HG02840 (cell line): Measurements from ENCODE around the gene ARHGAP36.

Experiments used
- ATAC-seq: cut with Tn5 transposase; IDR thresholded peaks from one replicate; pipeline ENCODE4 v1.9.1; 2021; ENCODE audit warnings: mild to moderate bottlenecking, moderate library complexity, moderate number of reproducible peaks; ENCODE audit not compliant: unreplicated experiment, low FRiP score

Gene ARHGAP36, protein sequence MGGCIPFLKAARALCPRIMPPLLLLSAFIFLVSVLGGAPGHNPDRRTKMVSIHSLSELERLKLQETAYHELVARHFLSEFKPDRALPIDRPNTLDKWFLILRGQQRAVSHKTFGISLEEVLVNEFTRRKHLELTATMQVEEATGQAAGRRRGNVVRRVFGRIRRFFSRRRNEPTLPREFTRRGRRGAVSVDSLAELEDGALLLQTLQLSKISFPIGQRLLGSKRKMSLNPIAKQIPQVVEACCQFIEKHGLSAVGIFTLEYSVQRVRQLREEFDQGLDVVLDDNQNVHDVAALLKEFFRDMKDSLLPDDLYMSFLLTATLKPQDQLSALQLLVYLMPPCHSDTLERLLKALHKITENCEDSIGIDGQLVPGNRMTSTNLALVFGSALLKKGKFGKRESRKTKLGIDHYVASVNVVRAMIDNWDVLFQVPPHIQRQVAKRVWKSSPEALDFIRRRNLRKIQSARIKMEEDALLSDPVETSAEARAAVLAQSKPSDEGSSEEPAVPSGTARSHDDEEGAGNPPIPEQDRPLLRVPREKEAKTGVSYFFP

DNA sequence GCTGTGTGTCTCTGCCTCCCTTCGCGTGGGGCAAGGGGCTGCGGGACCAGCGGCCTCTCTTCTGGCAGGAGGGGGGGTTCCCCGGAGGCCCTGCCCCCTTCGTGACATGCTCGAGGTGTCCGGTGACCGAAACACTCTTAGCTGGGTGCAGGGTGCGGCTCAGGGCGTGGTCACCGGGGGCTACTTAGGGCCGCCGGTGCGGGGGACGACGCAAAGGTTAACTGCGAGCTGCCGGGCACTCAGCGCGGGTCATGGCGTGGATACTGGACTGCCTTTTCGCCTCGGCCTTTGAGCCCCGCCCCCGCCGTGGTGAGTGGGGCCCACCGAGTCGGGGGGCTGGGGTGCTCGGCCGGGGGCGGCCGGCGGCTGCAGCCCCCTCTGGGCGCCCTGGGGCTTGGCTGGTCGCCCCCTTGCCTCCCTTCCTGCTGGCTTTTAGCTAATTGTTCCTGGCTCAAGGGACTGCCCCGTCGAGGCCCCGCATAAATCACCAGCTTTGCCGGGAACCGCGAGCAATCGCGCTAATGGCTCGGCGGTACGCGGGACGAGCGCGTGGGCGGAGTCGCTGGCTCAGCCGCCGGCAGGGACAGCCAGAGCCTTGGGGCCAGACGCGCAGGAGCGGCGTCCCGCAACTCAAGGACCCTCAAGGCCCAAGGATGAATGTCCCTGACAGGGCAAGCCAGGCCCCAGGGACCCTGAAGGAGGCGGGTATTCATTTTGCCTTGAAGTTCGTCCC, at the start of gene ARHGAP36:
ARHGAP36 (plus strand) TSS at position 211 of the 733 bp plus-strand sequence. CDS start 23,320 bp downstream, outside the sequence.
- no peak for ATAC-seq

DNA sequence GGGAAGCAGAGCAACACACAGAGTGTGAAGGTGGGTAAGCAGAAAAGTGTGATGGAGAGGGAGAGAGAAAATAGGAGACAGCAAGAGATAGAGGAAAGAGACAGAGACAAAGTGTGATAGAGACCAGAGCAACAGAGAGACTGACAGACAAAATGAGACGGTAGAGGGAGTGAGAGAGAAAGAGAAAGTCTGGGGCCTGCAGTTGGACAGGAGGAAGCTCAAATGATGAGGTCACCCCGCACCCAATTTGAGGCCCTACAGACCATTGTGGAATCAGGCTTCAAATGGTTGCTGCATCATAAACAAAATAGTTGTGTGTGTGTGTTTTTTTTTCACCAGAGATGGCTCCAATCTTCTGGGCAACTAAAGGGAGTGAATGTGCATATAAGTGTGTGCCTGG, 48.0 kb upstream of the ARHGAP36 start:
- no peak for ATAC-seq

DNA sequence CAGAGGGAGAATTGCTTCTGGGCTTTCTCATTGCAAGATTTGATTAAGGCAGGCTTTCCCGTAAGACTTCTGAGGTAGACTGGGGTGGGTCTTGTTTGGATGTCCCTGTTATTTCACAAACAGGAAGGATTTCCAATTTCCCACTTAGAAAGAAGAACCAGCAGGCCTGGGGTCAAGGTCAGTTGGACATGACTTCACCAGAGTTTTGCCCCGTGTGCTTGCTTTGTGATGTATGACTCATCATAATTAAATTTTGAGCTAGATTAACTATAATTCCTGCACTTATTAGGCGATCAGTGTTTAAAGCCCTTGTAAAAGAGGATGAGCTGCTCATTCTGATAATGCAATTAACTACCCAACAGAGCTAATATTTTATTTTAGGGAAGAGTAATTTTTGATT, 32.8 kb upstream of the ARHGAP36 start:
- ATAC-seq = no peak

DNA sequence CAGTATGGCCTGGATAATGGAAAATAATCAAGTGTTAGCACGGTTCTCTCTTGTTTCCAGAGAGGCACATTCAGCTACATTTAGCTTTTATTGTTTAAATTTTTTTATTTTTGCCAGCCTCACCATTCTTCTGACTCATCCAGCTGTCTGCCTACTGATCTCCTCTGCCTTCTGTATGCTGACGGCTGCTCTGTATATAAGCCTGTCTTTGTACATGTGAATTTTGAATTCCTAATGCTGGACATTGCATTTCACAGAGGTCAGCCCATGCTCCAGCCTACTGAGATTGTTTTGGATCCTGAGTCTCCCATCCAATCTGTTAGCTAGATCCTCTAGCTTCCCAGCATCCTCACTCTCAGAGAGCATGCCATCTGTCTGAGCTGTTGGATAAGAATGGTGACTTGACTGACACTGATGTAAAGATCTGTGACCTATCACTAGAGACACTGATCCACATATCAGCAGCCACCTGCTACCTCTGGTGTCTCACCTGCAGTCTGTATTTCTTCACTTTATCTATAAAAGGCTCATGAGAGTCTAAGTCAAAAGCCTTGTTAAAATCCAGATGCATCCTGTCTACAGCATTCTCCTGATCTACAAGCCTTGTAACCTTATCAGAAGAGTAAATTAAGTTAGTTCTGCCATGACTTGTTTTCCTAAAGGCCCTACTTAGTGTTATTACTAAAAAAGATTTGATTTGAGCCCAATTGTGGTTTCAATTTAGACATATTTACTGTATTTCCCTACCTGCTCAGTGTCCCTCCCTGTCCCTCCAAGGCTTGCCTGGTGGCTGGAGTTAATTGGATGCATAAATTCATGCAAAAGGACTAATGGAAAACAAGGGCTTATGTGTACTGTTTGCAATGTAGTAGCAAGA, 25.6 kb upstream of the ARHGAP36 start:
- no peak for ATAC-seq

DNA sequence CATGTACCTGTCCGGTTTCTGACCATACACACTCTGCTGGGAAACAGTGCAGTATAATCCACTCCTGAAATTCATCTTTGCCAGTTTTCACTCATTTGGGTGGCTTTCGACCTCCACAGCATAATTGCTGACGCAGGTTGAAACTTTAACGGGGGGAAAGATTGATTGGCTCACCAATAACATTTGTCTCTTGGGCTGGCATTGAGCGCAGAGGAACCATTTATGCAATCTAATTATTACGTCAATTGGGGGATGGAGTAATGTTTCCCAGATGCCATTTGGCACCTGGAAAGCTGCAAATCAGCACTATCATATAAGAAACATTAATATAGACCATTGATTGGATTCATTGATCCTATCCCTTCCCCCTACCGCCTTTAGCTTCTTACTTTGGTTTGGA, 24.1 kb upstream of the ARHGAP36 start:
- ATAC-seq = no peak

DNA sequence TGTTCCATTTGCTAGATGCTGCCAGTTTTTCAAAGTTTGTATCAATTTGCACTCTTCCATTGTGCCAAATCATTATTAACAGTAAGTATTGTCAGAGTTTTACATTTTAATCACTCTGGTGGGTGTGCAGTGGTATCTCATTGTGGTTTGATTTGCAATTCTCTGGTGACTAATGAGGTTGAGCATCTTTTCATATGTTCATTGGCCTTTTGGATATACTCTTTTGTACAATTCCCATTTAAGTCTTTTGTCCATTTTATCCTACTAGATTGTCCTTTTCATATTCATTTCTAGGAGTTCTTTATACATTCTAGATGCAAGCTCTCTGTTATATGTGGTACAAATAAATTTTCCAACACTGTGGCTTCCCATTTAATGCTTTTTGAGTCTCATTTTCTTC, 17.4 kb upstream of the ARHGAP36 start:
- ATAC-seq = no peak

DNA sequence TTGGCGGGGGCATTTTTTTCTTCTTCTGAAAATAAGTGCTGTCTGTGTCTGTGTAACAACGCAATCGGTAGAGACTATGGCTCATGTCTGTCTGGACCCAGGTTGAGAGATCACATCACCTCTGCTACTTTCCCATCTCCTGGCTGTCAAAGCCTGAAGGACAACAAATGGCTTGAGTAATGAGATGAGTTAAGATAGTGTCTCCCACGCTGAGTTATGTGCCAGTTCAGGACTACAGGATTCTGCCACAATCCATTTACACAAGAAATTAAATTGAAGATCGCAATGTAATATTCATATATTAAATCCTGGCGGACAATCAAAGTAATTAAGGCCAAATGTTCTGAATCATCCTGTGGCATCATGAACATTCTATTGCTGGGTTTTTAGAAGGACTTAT, 16.5 kb upstream of the ARHGAP36 start:
- no peak for ATAC-seq

DNA sequence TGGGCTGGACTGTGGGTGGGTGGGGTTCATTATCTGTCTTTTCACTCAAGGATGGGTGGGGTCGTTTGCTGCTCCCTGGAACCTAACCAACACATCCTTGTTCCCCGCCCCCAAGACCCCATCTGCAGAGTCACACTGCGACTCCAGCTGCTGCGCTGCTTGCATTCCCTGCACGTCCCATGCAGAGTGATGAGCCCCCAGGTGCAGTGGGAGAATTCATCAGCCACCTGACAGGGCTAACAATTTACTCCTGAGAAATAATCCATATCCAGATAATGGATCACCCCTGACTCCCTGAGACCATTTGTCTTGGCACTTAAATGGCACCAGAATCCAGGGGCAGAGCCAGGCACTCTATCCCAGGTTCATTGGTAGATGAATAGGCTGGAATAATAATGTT, 12.4 kb upstream of the ARHGAP36 start:
- no peak for ATAC-seq

DNA sequence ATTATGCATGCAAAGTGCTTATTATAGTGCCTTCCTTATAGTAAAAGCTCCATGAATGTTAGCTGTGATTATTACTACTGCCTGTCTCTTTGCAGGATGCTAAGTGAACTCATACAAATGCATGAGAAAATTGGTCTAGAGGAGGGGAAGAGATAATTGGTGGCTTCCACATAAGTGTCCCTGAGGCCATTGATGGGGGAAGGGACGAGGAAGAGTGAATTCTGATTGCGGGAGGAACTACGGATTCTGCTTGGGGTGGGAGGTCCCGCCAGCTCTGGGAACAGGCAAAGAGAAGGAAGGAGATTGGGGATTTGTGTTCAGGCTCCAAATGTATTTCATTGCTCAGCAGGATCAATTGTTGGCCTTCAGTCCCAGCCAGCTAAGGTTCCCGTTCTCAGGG, 11.6 kb upstream of the ARHGAP36 start:
- no peak for ATAC-seq

DNA sequence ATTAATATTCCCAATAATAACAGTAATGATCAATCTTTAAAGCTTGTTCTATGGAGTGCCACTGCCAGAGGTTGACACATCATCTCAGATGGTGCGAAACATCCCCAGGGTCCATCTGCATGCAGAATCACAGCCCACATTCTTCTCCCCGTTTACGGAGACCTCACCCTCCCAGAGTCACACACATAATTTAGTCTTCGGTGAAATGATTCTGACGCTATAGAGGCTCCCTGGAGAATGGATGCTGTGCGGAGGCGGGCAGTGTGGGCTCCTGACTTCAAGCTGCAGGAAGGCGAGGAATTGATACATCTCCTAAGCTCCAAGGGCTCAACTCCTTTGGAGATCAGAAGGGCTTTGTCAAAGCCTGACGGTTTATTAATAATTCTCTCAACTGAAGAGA, 11.0 kb upstream of the ARHGAP36 start:
- no peak for ATAC-seq

DNA sequence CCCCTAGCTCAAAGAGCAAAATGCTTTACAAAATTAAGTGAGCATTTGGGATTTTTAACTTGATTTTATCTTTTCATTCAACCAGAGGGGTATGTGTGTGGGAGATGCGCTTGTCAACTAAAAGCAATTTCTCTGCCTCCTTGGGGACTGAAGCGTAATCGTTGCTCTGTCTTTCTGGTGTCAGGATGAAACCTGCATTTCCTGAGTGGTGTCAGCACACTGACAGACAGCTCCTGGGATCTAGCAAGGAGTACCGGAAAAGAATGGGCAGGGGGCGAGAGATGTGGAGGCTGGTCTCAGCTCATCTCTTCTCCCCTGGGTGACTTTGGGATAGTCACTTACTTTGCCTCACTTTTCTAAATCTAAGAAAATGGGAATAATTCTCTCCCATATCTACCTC, 5.1 kb upstream of the ARHGAP36 start:
- no peak for ATAC-seq

DNA sequence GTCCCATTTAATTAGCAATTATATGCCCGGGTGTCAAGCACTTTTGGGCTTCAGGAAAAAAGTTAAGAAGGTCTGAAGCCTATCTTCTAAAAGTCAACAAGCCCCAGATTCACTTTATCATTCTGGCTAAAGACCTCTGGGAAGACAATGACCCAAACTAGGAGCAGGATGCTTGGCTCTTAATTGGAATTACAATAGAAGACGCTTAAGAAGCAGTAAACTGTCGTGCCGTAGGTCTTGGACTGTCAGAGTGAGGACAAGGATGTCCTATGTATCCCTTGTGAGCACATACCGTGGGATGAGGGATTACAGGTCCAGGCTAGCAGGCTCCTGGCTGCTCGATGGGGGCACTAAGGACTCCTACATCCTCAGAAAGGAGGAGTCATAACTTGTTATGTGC, 3.2 kb upstream of the ARHGAP36 start:
- ATAC-seq = no peak

DNA sequence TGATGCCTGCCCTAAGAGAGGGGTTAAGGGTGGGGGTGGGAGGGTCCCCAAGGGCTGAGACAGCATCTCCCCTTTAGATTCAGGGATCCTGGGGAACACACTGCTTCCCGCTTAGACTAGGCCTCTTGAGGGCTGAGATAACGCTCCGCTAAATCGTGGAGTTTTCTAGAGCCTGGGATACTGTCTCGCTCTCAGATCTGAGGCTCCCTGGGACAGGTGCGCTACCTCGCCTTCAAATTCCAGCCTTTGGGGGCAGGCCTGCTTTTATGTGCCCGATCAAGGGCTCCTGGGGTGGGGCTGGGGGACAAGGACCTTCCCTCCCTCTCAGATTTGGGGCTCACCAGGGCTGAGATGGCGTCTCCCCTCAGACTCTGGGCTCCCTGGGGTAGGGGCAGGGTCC, 440 bp upstream of the ARHGAP36 start:
- no peak for ATAC-seq

DNA sequence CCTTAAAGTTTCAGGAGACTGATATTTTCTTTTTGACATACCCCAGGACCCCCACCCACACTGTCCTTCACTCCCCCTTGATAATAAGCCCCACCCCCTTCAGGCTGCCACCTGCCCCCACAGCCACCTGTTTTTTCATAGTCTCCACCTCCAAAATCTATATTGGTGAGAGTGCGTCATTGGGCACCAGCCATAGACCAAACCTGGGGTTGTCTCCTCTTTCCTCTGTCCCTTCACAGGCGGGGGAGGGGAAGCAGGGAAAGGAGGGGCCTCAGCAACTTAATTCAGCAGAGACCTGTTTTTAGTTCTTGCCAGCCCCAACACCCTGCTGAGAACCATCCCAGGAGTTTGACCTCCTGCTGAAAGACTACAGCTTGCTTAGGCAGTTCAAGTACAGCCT, 1.1 kb downstream of the ARHGAP36 start:
- no peak for ATAC-seq

DNA sequence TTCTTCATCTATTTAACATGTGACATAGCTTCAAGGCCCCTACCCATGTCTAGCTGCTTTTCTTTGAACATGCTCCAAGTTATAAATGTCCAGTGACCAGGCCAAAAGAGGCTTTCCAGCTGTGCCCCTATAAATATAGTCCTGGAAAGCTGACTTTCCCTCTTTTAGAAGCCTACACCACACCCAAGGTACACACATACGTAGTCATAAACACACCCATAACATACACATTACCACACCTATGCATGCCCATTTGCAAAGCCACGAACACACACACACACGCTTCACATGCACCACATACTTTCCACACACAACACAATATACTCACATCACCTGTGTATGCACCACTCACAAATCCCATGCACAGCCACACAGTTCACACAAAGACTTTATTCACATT, 2.0 kb downstream of the ARHGAP36 start:
- no peak for ATAC-seq

DNA sequence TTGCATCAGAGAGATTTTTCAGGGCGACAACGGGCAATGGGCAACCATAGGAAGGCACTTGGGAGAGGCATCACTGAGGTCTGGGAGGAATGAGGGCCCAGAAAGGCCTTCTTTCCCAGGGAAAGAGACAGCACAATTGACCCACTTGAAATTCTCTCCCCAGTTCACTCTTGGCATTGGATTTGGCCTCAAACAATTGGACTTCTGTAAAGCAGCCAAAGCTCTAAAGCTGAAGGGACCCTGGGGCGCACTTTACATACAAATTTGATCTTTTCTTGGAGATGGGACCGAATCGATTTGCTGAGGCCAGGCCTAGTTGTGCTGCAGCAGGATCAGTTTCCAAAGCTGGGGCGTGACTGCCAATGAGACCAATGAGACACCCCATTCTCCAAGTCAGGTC, 3.2 kb downstream of the ARHGAP36 start:
- ATAC-seq = no peak

DNA sequence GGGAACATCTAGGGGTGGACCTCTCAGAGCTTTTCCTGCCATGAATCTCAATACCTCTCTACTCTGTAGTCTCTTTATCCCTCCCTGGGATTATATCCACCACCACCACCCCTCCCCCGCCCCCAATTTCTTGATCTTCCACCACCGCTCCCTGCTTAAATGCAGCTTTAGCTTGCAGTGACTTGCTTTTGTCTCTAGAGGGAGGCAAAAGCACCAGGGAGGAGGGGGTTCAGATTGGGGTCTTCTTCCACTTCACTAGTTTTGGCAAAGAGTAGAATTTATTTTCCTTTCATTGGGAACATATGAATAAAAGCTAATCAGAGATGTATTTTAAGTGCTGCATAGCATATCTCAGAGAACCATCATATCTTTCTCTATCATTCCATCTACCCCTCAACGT, 5.5 kb downstream of the ARHGAP36 start:
- ATAC-seq = no peak

DNA sequence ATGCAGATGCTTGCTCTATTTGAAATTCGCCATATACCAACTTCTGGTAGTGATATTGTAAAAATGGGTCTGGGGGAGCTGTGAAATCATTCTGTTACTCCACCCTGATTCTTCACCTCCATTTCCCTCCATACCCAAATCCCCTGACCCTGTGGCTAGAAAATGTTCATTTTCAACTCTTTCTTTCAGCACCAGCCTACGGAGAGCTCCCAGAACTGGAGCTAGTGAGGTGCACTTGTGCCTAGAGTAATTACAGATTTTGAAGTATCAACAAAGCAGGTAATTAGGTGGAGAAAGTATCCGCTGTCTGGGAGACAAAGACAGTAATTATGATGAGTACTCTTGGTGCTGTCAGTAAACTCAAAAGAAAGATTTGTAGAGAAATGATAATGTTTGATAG, 8.1 kb downstream of the ARHGAP36 start:
- ATAC-seq = no peak

DNA sequence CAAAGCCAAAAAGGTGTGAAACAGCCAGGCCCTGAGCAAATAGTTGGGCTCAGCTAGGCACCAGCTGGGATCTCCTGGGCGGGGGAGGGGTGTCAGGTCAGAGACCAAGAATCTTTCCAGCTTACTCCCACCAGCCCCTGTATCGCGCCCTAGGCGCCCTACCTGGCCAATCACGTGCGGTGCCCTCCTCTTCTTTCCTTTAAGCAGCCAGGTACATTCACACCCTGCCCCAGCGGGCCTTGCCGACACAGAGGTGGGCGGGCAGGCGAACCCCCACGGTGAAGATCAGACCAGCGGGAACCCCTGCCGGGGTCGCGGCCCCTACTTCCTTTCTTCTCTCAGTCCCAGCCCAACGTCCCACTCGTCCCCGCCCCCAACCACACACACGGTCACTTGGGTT, 9.1 kb downstream of the ARHGAP36 start:
- ATAC-seq = no peak

DNA sequence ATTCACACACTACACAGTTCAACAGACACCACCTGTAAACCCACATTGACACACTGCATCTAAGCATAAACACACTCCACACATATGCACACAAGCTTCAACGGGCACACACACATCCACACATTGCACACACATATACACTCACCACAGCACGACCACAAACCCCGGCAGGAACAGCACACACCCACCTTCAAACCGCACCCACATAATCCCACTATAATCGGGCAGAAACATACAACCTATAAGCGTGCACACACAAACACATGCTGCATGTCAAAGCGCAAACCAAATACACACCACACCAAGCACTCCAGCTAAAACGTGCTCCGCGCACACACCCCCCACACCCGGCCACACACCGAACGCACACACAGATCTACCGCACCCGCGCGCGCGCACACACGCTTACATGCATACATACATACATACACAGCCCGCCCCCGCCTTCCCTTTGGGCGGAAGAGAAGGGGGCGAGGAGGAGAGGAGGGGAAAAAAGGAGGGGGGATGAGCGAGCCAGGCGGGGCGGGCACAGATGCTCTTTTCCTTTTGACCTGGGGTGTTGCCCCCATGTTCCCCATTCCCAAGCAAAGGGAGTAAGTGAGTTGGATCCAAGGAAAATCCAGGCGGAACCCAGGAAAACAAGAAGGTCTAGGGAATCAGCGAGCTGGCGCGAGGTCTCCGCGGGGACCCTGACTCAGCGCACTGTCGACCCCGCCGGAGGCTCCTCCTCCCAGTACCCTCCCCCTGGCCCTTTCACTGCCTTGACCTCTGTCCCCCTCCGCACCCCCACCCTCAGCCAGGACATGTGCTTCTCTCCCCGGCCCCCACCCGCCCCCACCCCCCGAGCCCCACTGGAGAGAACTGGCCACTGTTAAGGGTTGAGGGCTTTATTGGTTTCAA, 9.9 kb downstream of the ARHGAP36 start:
- no peak for ATAC-seq
